IPS-NIHi7 (cell line): ENCODE measurements around the gene EIF4A3.
"Not testable (repeated sequence)": the region's sequence is repeated elsewhere in the genome, so short reads cannot be mapped to it uniquely, and the experiment has no call there.

ENCODE experiments used
- DNase-seq: peaks from one replicate; pipeline ENCODE4 v3.0.0; 2012; ENCODE audit warnings: mixed read lengths; ENCODE audit errors: extremely low spot score

The EIF4A3 gene

DNA sequence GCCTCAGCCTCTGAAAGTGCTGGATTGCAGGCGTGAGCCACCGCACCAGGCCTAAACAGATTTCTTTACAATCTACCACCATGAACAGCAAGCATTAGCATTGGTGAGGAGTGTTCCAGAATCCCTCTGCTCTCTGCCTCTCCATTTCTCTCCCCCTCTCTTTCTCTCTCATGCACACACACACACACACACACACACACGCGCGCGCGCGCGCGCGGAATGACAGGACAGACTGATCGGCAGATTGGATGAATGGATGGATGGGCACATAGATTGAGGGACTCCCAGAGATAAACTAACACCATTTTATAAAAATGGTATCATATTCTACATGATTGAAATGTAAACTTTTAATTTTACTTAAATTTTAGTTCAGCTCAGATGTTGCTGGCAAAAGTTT lies 26.2 kb upstream of the EIF4A3 start:
- no peak for DNase-seq

DNA sequence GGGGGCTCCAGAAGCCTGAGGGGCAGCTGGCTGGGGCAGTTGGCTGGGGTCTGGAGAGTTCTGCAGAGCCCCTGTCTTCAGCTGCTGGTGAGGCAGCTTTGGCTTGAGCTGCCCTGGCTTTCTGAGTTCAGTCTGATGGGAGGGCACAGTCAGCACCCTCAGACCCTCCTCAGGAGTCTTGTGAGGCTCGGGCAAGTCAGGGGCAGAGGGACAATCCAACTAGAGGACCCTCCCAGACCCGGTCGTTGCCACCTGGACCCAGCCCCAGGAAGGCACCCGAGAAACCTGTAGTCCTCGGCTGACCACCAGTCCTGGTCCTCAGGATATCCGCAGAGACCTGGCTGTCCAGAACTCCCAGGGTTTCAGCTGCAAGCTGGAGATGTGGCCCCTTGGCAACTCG lies 24.8 kb upstream of the EIF4A3 start:
- DNase-seq, result no peak

GRCh38 chr17:80169784-80170500 lies 23.0 kb upstream of the EIF4A3 start, which contains the start of gene CARD14:
Gene CARD14, plus strand, starts transcription at chr17:80170030. Its CDS starts 11,409 bp downstream, at chr17:80181439.
- no peak for DNase-seq

- no peak for DNase-seq
Measured at GRCh38 chr17:80169107-80169506, 22.2 kb upstream of the EIF4A3 start.

DNA sequence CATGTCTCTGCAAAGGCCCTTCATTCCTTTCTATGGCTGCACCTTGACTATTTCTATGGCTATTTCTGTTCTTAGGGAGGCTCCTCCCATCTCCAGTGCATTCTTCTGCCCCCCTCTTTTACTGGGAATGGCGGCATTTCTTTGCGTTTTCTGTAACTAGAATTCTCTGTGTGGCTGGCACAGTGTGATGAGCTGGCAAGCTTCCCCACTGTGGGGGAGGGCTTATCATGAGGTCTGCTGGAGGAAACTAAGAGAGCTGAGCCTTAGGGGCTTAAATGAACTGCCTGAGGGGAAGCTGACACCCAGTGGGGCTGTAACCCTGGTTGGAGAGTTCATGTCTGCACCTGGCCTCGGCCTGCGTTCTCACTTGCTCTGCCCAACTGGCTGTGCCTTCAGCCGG lies 21.4 kb upstream of the EIF4A3 start:
- no peak for DNase-seq

DNA sequence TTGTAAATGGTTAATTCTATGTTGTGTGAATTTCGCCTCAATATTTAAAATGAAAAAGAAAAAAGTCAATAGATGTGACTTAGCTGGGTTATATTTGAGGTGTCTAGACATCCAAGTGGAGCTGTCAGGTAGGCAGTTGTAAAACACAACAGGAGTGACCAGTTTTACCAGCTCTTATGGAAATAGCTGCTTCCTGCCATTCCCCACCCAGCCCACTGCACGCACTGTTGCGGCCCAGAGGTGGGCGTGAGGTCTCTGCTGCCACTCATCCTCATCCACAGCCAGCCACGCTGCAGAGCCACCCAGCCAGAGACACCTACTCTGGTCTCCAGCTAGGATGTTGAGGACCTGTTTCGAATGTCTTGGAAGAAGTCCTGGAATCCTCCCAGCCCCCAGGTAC lies 19.5 kb upstream of the EIF4A3 start:
- no peak for DNase-seq

DNA sequence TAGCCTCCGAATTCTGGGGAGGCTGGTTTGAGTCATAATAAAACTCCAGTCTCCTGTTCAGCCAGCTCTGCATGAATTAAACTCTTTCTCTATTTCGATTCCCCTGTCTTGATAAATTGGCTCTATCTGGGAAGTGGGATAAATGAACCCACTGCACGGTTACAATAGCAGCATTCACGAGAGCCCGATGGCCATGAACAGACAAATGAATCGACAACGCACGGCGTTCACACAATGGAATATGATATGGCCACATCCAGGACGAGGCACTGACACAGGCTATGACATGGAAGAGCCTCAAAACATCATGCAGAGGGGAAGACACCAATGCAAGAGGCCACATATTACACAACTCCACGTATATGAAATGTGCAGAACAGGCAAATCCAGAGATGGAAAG lies 17.3 kb upstream of the EIF4A3 start:
- no peak for DNase-seq

GRCh38 chr17:80163336-80163735 lies 16.4 kb upstream of the EIF4A3 start:
- DNase-seq, result no peak

- no peak for DNase-seq
Measured at GRCh38 chr17:80160536-80160935, 13.6 kb upstream of the EIF4A3 start.

- DNase-seq, result no peak
Measured at GRCh38 chr17:80158846-80159245, 11.9 kb upstream of the EIF4A3 start.

DNA sequence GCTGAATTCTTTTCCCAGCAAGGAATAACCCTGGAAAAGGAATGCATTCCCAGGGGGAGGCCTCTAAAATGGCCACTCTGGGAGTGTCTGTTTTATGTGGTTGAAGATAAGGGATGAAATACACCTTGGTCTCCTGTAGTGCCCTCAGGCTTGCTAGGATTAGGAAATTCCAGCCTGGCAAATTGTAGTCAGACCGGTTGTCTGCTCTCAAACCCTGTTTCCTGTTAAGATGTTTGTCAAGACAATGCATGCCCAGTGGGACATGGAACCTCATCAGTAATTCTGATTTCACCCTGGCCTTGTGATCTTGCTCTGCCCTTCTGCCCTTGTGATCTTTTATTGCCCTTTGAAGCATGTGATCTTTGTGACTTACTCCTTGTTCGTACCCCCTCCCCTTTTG lies 8.7 kb upstream of the EIF4A3 start:
- not testable (repeated sequence) for DNase-seq

- DNase-seq, result no peak
Measured at GRCh38 chr17:80154166-80154565, 7.2 kb upstream of the EIF4A3 start.

GRCh38 chr17:80153004-80153403 lies 6.1 kb upstream of the EIF4A3 start:
- no peak for DNase-seq

DNA sequence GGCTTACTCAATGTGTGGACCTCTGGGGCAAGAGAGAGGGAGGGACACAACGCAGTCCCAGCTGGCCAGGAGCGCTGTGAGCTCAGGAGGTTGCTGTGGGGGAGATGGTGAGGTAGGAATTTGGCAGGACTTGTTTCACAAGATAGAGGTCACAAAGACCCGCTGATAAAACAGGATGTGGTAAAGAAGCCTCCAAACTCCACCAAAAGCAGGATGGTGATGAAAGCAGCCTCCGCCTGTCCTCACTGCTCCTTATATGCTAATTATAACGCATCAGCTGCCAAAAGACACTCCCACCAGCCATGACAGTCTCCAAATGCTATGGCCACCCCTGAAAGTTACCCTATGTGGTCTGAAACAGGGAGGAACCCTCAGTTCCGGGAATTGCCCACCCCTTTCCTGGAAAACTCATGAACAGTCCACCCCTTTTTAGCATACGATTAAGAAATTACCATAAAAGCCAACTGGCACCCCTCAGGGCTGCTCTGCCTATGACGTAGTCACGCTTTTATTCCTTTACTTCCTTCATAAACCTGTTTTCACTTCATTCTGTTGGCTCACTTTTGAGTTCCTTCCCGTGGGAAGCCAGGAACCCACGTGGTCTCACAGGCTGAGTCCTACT lies 5.3 kb upstream of the EIF4A3 start:
- DNase-seq, result no peak

DNA sequence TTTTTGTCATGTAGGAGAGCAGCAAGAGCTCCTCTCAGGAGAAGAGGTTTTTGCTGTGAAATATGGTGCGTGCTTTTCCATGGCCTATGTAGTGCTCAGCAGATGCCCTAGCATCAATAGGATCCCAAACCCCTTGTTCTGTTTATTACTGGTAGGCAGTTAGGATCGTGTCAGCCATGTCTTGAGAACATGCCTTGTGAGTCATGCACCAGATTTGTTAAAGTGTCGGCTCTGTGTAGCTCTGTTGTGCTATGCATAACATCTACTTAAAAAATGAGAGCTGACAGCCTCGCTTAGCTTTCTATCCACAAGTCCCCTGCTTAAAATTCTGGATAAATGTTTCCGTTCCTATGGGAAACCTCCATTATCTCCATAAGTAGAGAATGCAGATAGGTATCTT lies 4.4 kb upstream of the EIF4A3 start:
- no peak for DNase-seq

GRCh38 chr17:80146121-80147034 lies 550 bp downstream of the EIF4A3 start:
- DNase-seq, result peak; percentile 38

DNA sequence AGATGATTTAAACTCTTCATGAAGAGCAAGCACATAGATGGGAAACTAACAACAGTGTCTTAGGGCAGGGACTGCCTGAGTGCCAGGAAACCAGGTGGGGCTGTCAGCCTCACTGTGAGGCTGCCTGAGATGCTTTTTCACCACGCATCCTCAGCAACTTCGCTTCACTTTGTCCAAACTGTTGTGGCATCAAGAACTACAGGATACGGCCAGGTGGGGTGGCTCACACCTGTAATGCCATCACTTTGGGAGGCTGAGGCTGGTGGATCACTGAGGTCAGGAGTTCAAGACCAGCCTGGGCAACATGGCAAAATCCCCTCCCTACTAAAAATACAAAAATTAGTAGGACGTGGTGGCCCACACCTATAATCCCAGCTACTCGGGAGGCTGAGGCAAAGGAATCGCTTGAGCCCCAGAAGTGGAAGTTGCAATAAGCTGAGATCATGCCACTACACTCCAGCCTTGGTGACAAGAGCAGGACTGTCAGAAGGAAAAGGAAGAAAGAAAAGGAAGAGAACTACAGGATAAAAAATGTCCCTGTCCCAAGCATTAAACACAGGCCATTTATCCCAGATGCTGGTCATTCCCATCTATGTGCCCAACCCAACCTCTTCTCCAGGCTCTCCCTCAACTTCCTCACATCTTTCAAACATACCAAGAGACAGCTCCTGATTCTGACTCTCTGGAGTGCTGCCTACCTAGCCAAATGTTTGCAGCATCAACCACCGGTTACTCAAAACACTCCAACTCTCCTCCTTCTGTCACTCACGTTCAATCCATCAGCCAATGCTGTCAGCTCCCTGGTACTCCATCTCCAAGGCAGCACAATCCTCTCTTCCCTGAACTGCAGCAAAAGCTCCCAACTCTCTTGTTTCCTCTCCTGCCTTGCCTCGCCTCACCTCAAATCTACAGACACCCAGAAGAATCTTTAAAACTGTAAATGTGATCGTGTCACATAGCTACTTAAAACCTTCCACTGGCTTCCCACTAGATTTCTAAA lies 1.6 kb downstream of the EIF4A3 start:
- DNase-seq, result no peak

GRCh38 chr17:80142929-80143328 lies 4.0 kb downstream of the EIF4A3 start:
- DNase-seq, result no peak

DNA sequence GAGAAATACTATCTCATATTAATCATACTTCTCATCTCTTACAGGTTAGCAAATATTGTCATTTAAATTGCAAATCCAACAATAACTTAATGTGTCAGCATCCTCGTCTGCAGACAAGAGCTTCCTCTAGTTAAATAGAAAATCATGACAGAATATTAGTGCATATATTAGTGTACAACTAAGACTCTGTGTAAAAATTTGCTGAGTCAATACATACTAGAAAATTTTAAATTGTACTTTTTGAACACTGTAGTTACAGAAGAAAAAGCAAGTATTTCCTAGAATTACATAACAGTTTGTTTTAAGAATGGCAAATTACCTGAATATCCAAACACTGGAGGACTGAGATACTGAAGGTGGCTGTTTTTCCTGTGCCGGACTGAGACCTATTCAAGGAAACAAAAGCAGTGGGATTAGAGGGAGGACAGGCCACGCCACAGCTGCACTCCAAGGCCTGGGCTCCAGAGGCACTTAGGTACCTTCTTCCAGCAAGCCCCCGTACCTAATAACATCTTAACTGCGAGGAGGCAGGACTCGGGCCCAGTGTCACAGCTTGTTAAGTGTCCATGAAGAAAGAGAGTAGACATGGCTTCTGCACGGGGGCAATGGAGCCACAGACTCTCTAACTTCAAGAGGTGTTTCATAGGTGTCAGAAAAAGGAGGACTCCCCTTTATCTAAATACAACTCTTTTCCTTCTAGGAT lies 5.3 kb downstream of the EIF4A3 start:
- no peak for DNase-seq

- DNase-seq, result no peak
Measured at GRCh38 chr17:80138856-80139426, 8.0 kb downstream of the EIF4A3 start.
